OCI-LY7 (cell line): ENCODE measurements around the gene GALNT9.
A peak's percentile ranks its signal among the peaks of the same experiment; 100 is the strongest.

Experiments
- CTCF ChIP-seq: fragments of 200-600 bp; sonication (generic); conservative IDR thresholded peaks from 2 replicates; pipeline ENCODE4 v1.5.1; 2014; ENCODE audit warnings: mild to moderate bottlenecking, antibody characterized with exemption, low read length, moderate library complexity, mixed read lengths
- EZH2phosphoT487 ChIP-seq: fragments of 200-600 bp; sonication (generic); IDR thresholded peaks from 2 replicates; pipeline ENCODE4 v1.6.1; 2018; ENCODE audit warnings: low read depth, borderline replicate concordance, mild to moderate bottlenecking, mixed run types, antibody characterized with exemption, low read length, moderate library complexity, mixed read lengths

GRCh38 chr12:132218915-132219314 is 110.5 kb downstream of the GALNT9 start:
- TF ChIP-seq CTCF (peak; percentile 72), EZH2phosphoT487 (no peak)
